ENCODE data around the gene CKAP5. TPM values are rescaled to one million over a fixed set of nuclear protein-coding genes. Genes with fewer than 3 reads are reported as not detected.

The CKAP5 gene
- polyA plus RNA-seq, 1 experiment: 84.0 TPM

DNA sequence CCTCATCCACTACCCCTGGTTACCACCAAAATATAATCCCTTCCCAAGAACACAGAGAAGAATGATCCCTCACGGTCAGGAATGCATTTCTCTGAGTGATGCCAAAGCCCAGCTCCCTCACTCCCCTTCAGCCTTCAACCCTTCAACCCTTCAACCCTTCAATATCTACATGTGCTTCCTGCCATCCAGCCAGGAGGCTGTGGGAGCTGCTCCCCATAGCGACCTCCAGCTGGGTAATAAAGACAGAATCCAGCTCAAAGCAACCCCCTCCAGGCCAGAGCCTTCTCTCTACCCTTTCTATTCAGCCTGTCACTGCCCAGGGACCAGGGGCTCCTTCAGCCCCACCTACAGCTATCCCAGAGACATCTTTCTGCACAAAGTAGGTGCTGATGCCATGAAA is 148.4 kb downstream of the CKAP5 start:
- ChIA-PET CTCF (interaction anchor here (1.0 to 1.2 kb wide), 2 partner anchors 9 to 23 kb away, joined by 3 to 4 read pairs; no protein-coding TSS in a partner anchor), POLR2A (no interaction called here)
- TF ChIP-seq, protein P1, sequence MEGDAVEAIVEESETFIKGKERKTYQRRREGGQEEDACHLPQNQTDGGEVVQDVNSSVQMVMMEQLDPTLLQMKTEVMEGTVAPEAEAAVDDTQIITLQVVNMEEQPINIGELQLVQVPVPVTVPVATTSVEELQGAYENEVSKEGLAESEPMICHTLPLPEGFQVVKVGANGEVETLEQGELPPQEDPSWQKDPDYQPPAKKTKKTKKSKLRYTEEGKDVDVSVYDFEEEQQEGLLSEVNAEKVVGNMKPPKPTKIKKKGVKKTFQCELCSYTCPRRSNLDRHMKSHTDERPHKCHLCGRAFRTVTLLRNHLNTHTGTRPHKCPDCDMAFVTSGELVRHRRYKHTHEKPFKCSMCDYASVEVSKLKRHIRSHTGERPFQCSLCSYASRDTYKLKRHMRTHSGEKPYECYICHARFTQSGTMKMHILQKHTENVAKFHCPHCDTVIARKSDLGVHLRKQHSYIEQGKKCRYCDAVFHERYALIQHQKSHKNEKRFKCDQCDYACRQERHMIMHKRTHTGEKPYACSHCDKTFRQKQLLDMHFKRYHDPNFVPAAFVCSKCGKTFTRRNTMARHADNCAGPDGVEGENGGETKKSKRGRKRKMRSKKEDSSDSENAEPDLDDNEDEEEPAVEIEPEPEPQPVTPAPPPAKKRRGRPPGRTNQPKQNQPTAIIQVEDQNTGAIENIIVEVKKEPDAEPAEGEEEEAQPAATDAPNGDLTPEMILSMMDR (IDR thresholded peaks at IDR 0.05; ENCODE audit: insufficient read depth, low read depth, low read length): no peak

DNA sequence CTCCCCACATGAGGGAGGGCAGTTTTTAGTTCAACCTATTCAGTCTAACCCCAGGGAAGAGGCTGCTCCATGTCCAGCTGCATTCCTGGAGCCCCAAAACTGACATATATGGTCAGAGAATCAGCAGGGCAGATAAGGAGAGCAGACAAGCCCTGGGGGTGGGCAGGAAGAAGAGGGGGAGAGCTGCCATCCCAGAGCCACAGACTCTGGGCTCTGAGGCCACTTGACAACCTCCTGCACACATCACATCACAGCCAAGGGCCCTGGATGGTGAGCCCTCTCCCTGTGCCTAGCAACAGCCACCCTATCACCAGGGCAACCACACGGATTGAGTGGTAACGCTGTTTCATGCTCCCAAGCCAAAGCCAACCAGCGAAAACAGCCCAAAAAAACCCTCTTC is 148.8 kb downstream of the CKAP5 start:
- CTCF ChIA-PET: interaction anchor here (1.2 kb wide), 1 partner anchor 22 kb away, joined by 4 read pairs; no protein-coding TSS in a partner anchor
- Histone ChIP-seq H3K36me3 (ENCODE audit: control insufficient read depth, insufficient read depth, low read length) (peaks cover 26% of the 10 kb centered on the region), H3K4me3 (ENCODE audit: low read depth, low read length) (no peak overlapping the region), H3K27me3 (ENCODE audit: control insufficient read depth, insufficient read depth, low read length) (no peaks in the 10 kb centered on the region)
- no peak for DNase-seq (ENCODE audit: low read depth)
- POLR2A ChIA-PET: no interaction called here
- TF ChIP-seq, protein P1 (IDR thresholded peaks at IDR 0.05; ENCODE audit: insufficient read depth, low read depth, low read length): no peak

More for the DNA sequence above, 148.4 kb downstream of the CKAP5 start:
- Histone ChIP-seq H3K36me3 (ENCODE audit: control insufficient read depth, insufficient read depth, low read length) (peaks cover 24% of the 10 kb centered on the region), H3K27me3 (ENCODE audit: control insufficient read depth, insufficient read depth, low read length) (no peaks in the 10 kb centered on the region), H3K4me3 (ENCODE audit: low read depth, low read length) (no peak overlapping the region)
- DNase-seq (ENCODE audit: low read depth): no peak

- Histone ChIP-seq H3K4me3 (ENCODE audit: low read depth, low read length) (no peak overlapping the region), H3K27me3 (ENCODE audit: control insufficient read depth, insufficient read depth, low read length) (no peaks in the 10 kb centered on the region), H3K36me3 (ENCODE audit: control insufficient read depth, insufficient read depth, low read length) (peaks cover 31% of the 10 kb centered on the region)
- TF ChIP-seq, protein P1 (IDR thresholded peaks at IDR 0.05; ENCODE audit: insufficient read depth, low read depth, low read length): no peak
- POLR2A ChIA-PET: no interaction called here
- CTCF ChIA-PET: no interaction called here
- DNase-seq (ENCODE audit: low read depth): no peak
These were observed 149.9 kb downstream of the CKAP5 start for GRCh38 chr11:46696212-46696558.

- POLR2A ChIA-PET: no interaction called here
- peaks cover 31% of the 10 kb centered on the region for H3K36me3 ChIP-seq (ENCODE audit: control insufficient read depth, insufficient read depth, low read length)
- no peak for DNase-seq (ENCODE audit: low read depth)
- CTCF ChIA-PET: no interaction called here
- no peaks in the 10 kb centered on the region for H3K27me3 ChIP-seq (ENCODE audit: control insufficient read depth, insufficient read depth, low read length)
- TF ChIP-seq, protein P1 (IDR thresholded peaks at IDR 0.05; ENCODE audit: insufficient read depth, low read depth, low read length): no peak
- H3K4me3 ChIP-seq (ENCODE audit: low read depth, low read length): no peak overlapping the region
These were observed 150.5 kb downstream of the CKAP5 start for GRCh38 chr11:46695345-46696211.

DNA sequence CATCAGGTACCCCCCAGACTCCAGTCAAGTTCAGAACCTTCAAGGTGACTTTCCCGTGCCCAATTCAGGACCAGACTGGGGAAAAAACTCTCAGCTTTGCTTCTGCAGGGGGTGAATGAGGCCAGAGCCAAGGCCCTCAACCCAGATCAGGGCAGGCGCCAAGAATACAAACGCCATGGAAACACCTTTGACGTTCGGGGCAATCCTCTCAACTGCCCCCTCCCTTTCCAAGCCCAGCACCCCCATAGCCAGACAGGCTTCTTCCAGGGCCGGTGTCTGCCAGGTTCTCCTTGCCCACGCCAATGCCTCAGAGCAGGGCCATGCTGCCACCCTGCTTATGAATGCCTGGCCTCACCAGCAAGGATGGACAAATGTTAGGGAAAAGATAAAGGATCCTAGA is 151.5 kb downstream of the CKAP5 start:
- no peak overlapping the region for H3K4me3 ChIP-seq (ENCODE audit: low read depth, low read length)
- H3K27me3 ChIP-seq (ENCODE audit: control insufficient read depth, insufficient read depth, low read length): no peaks in the 10 kb centered on the region
- CTCF ChIA-PET: no interaction called here
- TF ChIP-seq, protein P1 (IDR thresholded peaks at IDR 0.05; ENCODE audit: insufficient read depth, low read depth, low read length): no peak
- H3K36me3 ChIP-seq (ENCODE audit: control insufficient read depth, insufficient read depth, low read length): peaks cover 33% of the 10 kb centered on the region
- DNase-seq (ENCODE audit: low read depth): no peak
- POLR2A ChIA-PET: no interaction called here
